ENCODE measurements around the gene CLEC1A.

The CLEC1A gene

GRCh38 chr12:10101042-10101579 is 2.3 kb upstream of the CLEC1A start:
- no peak for DNase-seq (ENCODE audit: low spot score)

- DNase-seq (ENCODE audit: low spot score) = no peak
Measured at GRCh38 chr12:10097521-10097920, 1.3 kb downstream of the CLEC1A start.

DNA sequence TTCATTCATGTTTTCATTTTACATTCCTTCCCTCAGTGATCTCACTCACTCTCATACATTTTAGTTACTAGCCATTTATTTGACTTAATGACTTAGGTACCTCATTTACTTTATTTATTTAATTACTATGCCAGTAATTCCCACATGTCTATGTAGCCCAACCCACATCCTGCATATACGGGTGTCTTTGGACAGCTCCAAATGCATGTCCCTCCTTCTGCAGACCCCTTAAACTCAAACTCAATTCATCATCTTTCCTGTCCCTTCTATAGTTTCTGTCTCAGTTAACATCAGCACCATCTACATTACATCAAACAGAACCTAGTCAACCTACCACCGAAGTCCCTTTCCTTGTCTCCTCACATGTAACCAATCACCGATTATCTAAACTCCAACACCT is 2.8 kb downstream of the CLEC1A start:
- DNase-seq (ENCODE audit: low spot score) = no peak

DNA sequence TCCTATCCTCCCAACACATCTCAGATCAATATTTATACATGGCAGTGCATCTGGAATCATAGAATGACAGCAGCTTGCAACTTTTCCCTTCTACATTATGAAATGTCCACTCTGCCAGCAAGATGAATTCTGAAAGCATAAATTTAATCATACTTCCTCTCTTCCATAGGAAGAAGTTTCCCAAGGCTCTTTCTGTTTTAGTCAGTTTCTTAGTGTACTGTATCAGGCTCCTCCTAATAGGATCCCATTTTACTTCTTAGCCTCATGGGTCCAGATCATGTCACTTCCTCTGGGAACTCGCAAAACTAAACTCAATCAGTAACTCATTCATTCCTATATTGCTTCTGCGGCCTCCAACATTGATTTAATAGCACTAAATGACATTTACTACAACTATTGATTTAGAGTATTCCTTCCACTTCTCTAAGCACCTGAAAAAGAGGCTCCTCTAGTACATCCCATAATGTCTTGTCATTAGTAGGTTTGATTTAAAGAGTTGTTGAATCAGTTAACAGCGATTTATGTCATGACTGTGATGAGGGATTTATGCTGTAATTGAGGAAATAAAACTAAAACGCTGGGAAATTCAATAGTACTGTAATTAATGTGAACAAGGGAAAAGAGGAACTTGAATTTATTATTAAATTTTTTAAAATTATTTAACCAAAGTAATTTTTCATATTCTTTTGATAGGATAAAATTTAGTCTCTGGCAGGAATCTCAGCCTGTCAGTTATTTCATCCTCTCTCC is 4.0 kb downstream of the CLEC1A start:
- DNase-seq (ENCODE audit: low spot score) = no peak

DNA sequence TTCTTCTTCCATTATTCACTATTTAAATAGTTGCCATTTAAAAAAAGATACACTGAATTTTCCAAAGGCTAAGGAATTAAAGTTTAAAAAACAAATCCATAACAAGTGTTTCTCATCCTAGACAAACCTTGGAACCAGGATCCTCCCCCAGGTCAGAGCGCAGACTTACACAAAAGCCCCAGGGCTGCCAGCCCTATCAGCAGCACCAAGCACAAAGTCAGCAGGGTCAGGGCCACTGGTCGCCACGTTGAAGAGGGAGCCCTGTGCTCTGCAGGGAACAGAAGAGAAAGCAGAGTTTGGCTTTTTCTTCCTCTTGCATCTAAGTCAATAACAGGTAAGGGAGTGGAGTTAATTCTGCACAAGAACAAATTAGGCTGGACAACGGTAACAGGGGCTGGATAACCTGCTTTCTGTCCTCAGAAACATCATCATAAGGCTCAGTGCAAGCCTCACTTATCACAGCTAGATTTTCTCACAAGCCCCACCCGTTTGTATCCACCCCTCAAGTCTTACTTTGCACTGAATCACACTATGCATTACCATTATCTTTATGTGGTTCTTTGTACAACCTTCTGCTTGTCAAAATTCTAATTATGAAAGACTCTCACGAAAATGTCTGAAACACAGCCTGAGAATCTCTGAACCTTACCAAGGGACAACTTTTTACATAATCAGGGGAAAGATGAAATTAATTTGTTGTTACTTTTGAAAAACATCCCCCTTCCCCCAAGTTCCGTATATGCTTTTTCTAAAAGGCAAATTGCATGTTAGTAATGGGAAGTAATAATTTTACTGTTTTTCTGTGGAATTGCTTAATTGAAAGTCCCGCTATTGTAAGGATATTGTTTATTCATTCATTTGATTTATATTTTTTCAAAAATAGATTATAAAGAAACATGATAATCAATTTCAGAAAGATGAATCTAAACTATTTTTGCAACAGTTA is 9.6 kb downstream of the CLEC1A start:
- DNase-seq (ENCODE audit: low spot score) = no peak

DNA sequence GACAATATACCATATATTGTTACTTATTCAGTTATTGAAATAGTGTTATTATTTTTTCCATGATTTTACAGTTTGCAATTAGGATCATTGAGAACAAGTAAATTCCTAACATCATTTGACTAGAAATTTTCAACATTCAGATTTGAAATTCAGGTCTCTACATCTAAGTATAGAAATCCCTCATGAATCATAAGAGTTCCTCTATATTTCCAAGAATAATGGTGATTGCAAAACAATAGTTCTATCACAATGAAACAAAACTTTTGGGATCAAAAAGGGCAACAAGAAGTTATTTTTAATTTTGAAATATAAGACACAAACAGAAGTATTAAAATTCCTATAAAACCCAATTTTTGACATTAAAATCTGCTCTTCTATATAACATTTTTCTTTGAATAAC is 10.8 kb downstream of the CLEC1A start:
- DNase-seq (ENCODE audit: low spot score) = no peak

DNA sequence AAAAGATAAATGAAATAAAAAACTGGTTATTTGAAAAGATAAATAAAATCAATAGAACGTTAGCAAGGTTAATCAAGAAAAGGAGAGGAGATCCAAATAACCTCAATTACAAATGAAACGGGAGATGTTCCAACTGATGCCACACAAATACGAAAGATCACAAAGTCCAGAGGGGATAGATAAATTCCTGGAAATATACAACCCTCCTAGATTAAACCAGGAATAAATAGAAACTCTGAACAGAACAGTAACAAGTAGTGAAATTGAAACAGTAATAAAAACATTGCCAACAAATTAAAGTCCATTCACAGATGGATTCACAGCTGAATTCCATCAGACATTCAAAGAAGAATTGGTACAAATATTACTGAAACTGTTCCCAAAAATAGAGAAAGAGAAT is 12.4 kb downstream of the CLEC1A start:
- no peak for DNase-seq (ENCODE audit: low spot score)

GRCh38 chr12:10084733-10085132 is 14.1 kb downstream of the CLEC1A start:
- no peak for DNase-seq (ENCODE audit: low spot score)

DNA sequence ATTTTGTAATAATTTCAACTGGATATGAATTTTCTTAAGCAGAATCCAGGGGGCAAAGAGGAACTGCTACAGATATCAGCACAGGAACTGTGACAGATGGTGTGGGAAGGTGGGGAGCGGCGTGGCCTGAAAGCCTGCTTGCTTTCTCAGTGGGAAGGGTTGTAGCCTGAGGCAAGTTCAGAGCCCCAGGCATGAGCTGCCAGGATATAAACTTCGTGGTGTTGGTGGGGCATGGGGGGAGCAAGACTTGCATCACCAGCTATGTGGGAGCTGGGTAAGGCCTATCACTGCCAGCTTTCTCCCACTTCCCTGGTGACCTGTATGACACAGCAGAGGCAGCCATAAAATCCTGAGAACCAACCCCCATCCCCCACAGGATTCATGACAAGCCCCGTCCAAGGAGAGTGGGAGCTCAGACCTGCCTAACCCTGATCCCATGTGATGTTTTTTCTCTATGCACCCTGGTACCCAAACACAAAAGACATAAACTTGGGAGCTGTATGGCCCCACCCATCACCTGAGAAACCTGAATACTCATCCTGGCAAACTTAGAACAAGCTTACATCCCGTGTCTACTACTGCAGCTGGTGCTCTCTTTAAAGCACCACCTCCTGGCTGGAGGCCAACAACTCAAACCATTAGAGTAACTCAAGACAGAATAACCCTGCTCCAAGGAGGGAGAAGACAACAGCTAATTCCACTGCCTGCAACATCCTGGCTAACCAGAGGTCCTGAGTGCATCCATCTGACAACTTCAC is 16.5 kb downstream of the CLEC1A start:
- DNase-seq (ENCODE audit: low spot score) = no peak

DNA sequence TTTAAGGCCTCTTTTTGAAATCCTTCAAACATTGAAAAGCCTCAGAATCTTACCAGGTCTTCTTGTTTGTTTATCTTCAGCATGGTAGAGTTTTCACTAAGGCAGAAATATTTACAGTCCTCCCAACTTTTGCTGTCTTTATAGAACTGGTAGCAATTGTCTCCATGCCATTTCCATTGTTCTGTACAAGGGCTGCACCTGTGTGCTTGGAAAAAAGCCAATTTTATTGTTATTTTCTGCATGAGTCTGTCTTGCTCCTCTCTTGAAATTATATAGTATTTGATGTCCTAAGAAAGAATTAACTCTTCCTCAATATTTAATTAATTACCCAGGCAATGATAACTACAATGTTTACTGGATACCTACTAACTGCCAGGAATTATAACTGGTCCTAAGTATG is 23.3 kb downstream of the CLEC1A start:
- DNase-seq (ENCODE audit: low spot score) = no peak

DNA sequence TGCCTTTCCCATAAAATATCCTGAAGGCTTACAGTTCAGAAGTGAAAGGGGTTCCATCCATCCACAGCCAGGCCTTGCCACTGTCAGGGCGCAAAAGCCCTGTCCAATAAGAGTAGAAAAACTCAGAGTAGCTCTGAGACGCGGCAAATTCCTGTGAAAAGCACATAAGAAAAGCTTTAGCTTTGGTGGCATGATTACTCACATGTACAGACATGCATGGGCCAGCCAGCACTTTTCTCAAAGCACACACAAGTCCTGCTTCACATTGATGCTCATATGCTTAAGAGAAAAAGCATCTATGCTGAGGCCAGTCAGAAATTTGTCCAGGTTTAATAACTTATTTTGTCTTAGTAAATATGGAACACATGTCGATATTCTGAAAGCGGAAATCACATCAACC is 25.5 kb downstream of the CLEC1A start:
- no peak for DNase-seq (ENCODE audit: low spot score)

- no peak for DNase-seq (ENCODE audit: low spot score)
Measured at GRCh38 chr12:10072131-10072530, 26.7 kb downstream of the CLEC1A start.

DNA sequence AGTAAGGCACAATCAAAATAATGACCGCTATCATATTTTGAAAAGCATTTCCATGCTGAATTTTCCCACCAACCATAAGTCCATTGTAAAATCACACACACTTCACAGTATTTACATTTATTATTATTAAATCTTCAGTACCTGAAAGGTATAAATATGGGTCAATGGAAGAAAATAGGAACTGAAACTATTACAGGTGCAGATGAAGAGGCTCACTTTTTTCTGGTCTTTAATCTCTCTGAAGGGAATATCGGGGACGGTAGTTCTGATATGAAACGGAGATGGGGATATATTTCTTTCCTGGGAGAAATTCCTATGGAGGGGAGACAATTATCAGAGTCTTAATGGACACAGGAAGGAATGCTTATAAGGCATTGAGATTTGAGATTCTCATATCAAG is 28.4 kb downstream of the CLEC1A start:
- no peak for DNase-seq (ENCODE audit: low spot score)

- no peak for DNase-seq (ENCODE audit: low spot score)
Measured at GRCh38 chr12:10069976-10070375, 28.8 kb downstream of the CLEC1A start.

GRCh38 chr12:10069099-10069498 is 29.7 kb downstream of the CLEC1A start:
- DNase-seq (ENCODE audit: low spot score) = no peak

- DNase-seq (ENCODE audit: low spot score) = no peak
Measured at GRCh38 chr12:10068644-10069043, 30.1 kb downstream of the CLEC1A start.

DNA sequence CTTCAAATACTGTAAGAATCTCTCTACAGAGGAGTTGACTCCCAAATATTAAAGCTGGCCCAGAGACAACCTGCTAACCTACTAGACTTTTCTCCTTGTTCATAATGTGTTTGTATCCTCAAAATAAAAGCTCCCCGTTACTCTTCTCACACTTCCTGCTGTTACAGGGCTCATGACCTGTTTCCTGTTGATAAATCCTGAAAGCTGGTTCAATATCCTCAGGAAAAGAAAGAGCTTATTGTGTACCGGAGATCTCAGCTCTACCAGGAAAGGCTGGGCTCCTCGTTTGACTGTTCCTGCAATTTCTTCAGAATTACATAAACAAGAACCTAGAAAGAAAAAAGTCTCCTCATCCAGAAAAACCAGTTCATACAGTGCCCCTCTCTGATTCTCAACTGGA is 30.8 kb downstream of the CLEC1A start:
- DNase-seq (ENCODE audit: low spot score) = no peak

- DNase-seq (ENCODE audit: low spot score) = no peak
Measured at GRCh38 chr12:10067264-10067663, 31.5 kb downstream of the CLEC1A start.

GRCh38 chr12:10065241-10065640 is 33.5 kb downstream of the CLEC1A start:
- DNase-seq (ENCODE audit: low spot score) = no peak

- DNase-seq (ENCODE audit: low spot score) = no peak
Measured at GRCh38 chr12:10058387-10058786, 40.4 kb downstream of the CLEC1A start.

DNA sequence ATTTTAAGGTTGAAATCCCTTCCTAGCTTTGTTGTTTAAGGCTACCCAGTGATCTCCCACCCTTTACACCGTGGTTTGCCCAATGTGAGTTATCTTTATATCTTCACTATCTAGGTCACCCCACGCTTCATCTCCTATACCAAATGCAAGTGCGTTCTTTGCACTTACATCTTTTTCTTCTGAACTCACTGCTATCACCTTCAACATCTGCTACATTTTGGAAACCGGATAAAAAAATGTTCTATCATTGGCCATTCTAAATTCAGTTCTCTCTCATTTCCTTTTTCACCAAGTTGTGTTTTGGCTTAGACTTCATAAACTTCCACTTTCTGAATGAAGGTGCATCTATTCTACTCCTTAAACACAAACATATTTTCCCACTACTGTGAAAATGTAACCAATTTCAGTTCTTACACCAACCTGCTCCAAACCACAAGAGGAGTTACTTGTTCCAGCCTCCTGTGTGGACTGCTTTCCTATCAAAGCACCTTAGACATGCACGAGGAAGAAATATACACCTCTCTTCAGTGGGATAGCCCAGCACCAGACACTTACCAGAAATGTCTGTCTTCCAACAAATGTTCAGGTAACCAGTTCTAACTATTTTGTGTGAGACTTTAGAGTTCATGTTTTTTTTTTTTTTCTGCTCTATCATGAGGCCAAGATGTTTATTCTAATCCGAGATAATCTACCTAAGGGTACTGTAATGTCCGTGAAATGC is 46.4 kb downstream of the CLEC1A start:
- no peak for DNase-seq (ENCODE audit: low spot score)

DNA sequence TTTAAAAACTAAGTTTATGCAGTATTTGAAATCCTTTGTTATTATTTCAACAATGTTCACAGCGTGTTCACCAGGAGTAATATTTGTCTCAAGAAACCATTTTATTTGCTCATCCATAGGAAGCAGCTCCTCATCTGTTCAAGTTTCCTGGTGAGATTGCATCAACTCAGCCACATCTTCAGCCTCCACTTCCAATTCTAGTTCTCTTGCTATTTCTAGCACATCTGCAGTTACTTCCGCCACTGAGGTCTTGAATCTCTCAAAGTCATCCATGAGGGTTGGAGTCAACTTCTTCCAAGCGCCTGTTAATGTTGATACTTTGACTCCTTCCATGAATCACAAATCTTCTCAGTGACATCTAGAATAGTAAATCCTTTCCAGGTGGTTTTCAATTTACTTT is 50.3 kb downstream of the CLEC1A start:
- no peak for DNase-seq (ENCODE audit: low spot score)

Data from kidney tubule cell (primary cell).